GM23338 (cell line): ENCODE results near the gene PHOX2B. TPM values are rescaled to one million over a fixed set of nuclear protein-coding genes. Genes with fewer than 3 reads are reported as not detected.
A peak's percentile ranks its signal among the peaks of the same experiment; 100 is the strongest.

ENCODE experiments used
- ATAC-seq: fragments of 200-7000 bp; cut with Tn5 transposase; 3 replicates; pipeline ENCODE4 v1.9.1; 2020
- DNase-seq: peaks from one replicate; pipeline ENCODE4 v3.0.0-alpha.2; 2015; ENCODE audit warnings: low spot score
- H2AFZ ChIP-seq: fragments of 200-600 bp; sonication (generic); 2 replicates; pipeline ENCODE4 v1.8.0; 2016; ENCODE audit warnings: antibody characterized with exemption, mild to moderate bottlenecking, moderate library complexity
- H3F3A ChIP-seq: fragments of 200-600 bp; sonication (generic); replicated peaks from 2 replicates; pipeline ENCODE4 v1.8.0; 2017; ENCODE audit warnings: antibody characterized with exemption, mixed run types, low read depth
- H3K27ac ChIP-seq: fragments of 200-600 bp; sonication (generic); 2 replicates; pipeline ENCODE4 v1.6.1; 2016; ENCODE audit warnings: low read depth
- H3K27me3 ChIP-seq: fragments of 200-600 bp; sonication (generic); 2 replicates; pipeline ENCODE4 v1.8.0; 2016; ENCODE audit warnings: mild to moderate bottlenecking, mixed run types, moderate library complexity; ENCODE audit not compliant: insufficient read depth
- H3K36me3 ChIP-seq: fragments of 200-600 bp; sonication (generic); 2 replicates; pipeline ENCODE4 v1.8.0; 2016; ENCODE audit warnings: mild to moderate bottlenecking; ENCODE audit not compliant: insufficient read depth
- H3K4me1 ChIP-seq: fragments of 200-600 bp; sonication (generic); 2 replicates; pipeline ENCODE4 v1.8.0; 2016; ENCODE audit warnings: mild to moderate bottlenecking, moderate library complexity; ENCODE audit not compliant: insufficient read depth
- H3K4me2 ChIP-seq: fragments of 200-600 bp; sonication (generic); 2 replicates; pipeline ENCODE4 v1.7.1; 2017; ENCODE audit warnings: mixed run types
- H3K4me3 ChIP-seq: fragments of 200-600 bp; sonication (generic); 2 replicates; pipeline ENCODE4 v1.6.1; 2016; ENCODE audit warnings: mixed run types
- H3K79me2 ChIP-seq: fragments of 200-600 bp; sonication (generic); replicated peaks from 2 replicates; pipeline ENCODE4 v1.8.0; 2017; ENCODE audit warnings: mild to moderate bottlenecking; ENCODE audit not compliant: insufficient read depth
- H3K9me2 ChIP-seq: fragments of 200-600 bp; sonication (generic); 2 replicates; pipeline ENCODE4 v1.8.0; 2017; ENCODE audit not compliant: insufficient read depth
- H4K20me1 ChIP-seq: fragments of 200-600 bp; sonication (generic); replicated peaks from 2 replicates; pipeline ENCODE4 v1.8.0; 2017; ENCODE audit warnings: mild to moderate bottlenecking; ENCODE audit not compliant: insufficient read depth
- H3K27ac Mint-ChIP-seq: 2 replicates; pipeline ENCODE4 v1.8.0; 2020; ENCODE audit warnings: inconsistent platforms, mild to moderate bottlenecking, moderate library complexity, mixed read lengths
- H3K27me3 Mint-ChIP-seq: 3 replicates; pipeline ENCODE4 v1.8.0; 2022; ENCODE audit warnings: low read depth, mild to moderate bottlenecking, moderate library complexity, mixed read lengths, inconsistent platforms; ENCODE audit not compliant: insufficient read depth, poor library complexity
- H3K36me3 Mint-ChIP-seq: 3 replicates; pipeline ENCODE4 v1.8.0; 2021; ENCODE audit warnings: low read depth, mild to moderate bottlenecking, inconsistent platforms, moderate library complexity, mixed read lengths
- H3K4me1 Mint-ChIP-seq: 3 replicates; pipeline ENCODE4 v1.8.0; 2020; ENCODE audit warnings: mild to moderate bottlenecking, inconsistent platforms, mixed read lengths
- H3K4me3 Mint-ChIP-seq: 3 replicates; pipeline ENCODE4 v1.8.0; 2021; ENCODE audit warnings: moderate library complexity, mild to moderate bottlenecking, inconsistent platforms, mixed read lengths
- H3K9me3 Mint-ChIP-seq: 3 replicates; pipeline ENCODE4 v1.8.0; 2020; ENCODE audit warnings: moderate library complexity, mild to moderate bottlenecking, inconsistent platforms, mixed read lengths
- CREB1 ChIP-seq: fragments of 250-450 bp; sonication (Bioruptor Pico); IDR thresholded peaks from 2 replicates; pipeline ENCODE4 v1.5.0; 2020; ENCODE audit warnings: low read depth, mild to moderate bottlenecking, moderate library complexity
- CTCF ChIP-seq, 2 experiments: fragments of 200-600 bp in 1 of 2; sonication (generic) in 1 of 2; conservative IDR thresholded peaks; 2 replicates each; pipeline versions ENCODE4 v1.5.1 to v1.6.1; 2016 to 2017; ENCODE audit warnings: antibody characterized with exemption in 2 of 2, low read depth in 2 of 2, mild to moderate bottlenecking in 2 of 2, moderate library complexity in 1 of 2
- EZH2 ChIP-seq: fragments of 200-600 bp; sonication (generic); IDR thresholded peaks from one replicate; pipeline ENCODE4 v1.8.0; 2017; ENCODE audit warnings: antibody characterized with exemption, mild to moderate bottlenecking, low read depth; ENCODE audit not compliant: unreplicated experiment
- JUNB ChIP-seq: IDR thresholded peaks from one replicate; pipeline ENCODE4 v1.6.1; 2016; ENCODE audit warnings: antibody characterized with exemption; ENCODE audit not compliant: unreplicated experiment
- NANOG ChIP-seq: IDR thresholded peaks from 2 replicates; pipeline ENCODE4 v1.6.1; 2016; ENCODE audit warnings: antibody characterized with exemption, borderline replicate concordance
- POLR2AphosphoS5 ChIP-seq: IDR thresholded peaks from 2 replicates; pipeline ENCODE4 v1.6.1; 2016; ENCODE audit warnings: antibody characterized with exemption, low read depth
- REST ChIP-seq: IDR thresholded peaks from one replicate; pipeline ENCODE4 v1.6.1; 2018; ENCODE audit warnings: antibody characterized with exemption; ENCODE audit not compliant: unreplicated experiment
- ZNF462 ChIP-seq: fragments of 250-450 bp; sonication (Bioruptor Pico); IDR thresholded peaks from 2 replicates; pipeline ENCODE4 v1.5.0; 2020; ENCODE audit warnings: mild to moderate bottlenecking, moderate library complexity
- long read RNA-seq: library from polyadenylated mRNA; unstranded; transcript quantifications from one replicate; pipeline ENCODE4 v2.0.0, GENCODE V29; 2020; ENCODE audit not compliant: unreplicated experiment
- polyA plus RNA-seq: library from polyadenylated mRNA; unstranded; fragments of >200 nt; fragmentation: Nextera tagmentation; extraction: Ambion mirVana; gene quantifications from 2 replicates; pipeline ENCODE4 v1.2.1, GENCODE V29; 2016
- total RNA-seq: library from RNA; depleted of rRNA; stranded (reverse); fragments of >200 nt; shearing (Covaris generic); gene quantifications from 2 replicates; pipeline ENCODE4 v1.2.3, GENCODE V29; 2014; rRNA removed

Gene PHOX2B
- not detected in 2 replicates for total RNA-seq
- not detected in 2 replicates for polyA plus RNA-seq
- long read RNA-seq: 0 reads

GRCh38 chr4:41748571-41749475 is at the start of gene PHOX2B:
Gene PHOX2B (minus strand): TSS chr4:41748725. CDS start chr4:41748610, 115 bp downstream.
- no peaks in the 10 kb centered on the region; the same call in 2 of the 3 replicates for H3K36me3 Mint-ChIP-seq
- peaks cover 30% of the 10 kb centered on the region for H3F3A ChIP-seq
- H3K4me1 Mint-ChIP-seq: peaks cover 55% of the 10 kb centered on the region
- no peaks in the 10 kb centered on the region for H3K79me2 ChIP-seq
- H3K9me3 Mint-ChIP-seq: peaks cover 13% of the 10 kb centered on the region; the same call in 2 of the 3 replicates
- peak; percentile 51 for DNase-seq
- H3K27me3 ChIP-seq: peaks cover 100% of the 10 kb centered on the region
- H3K4me3 ChIP-seq: peak within 1 kb of the TSS; percentile 46; the same call in 1 of the 2 replicates
- H3K9me2 ChIP-seq: no peaks in the 10 kb centered on the region
- no peak within 1 kb of the TSS for H3K27ac Mint-ChIP-seq
- no peak within 1 kb of the TSS for H2AFZ ChIP-seq
- H3K27ac ChIP-seq: no peak within 1 kb of the TSS
- no peak for ATAC-seq
- H3K4me2 ChIP-seq: peak within 1 kb of the TSS; percentile 88
- H3K4me1 ChIP-seq: peaks cover 74% of the 10 kb centered on the region
- peaks cover 97% of the 10 kb centered on the region for H3K27me3 Mint-ChIP-seq
- TF ChIP-seq EZH2: peak; percentile 90
- no peak for TF ChIP-seq JUNB
- peak within 1 kb of the TSS; percentile 62 for H3K4me3 Mint-ChIP-seq
- H4K20me1 ChIP-seq: peaks cover 38% of the 10 kb centered on the region
- H3K36me3 ChIP-seq: no peaks in the 10 kb centered on the region

- peak overlapping the region; percentile 65 for H3K4me2 ChIP-seq
- no peak overlapping the region for H2AFZ ChIP-seq
- no peak overlapping the region for H3K27ac ChIP-seq
- ATAC-seq: no peak
- H3K9me2 ChIP-seq: 0 out of 2 replicates have a peak, but pooled peaks cover 4% of the 10 kb centered on the region
- no peaks in the 10 kb centered on the region for H3F3A ChIP-seq
- H3K79me2 ChIP-seq: no peaks in the 10 kb centered on the region
- H3K36me3 ChIP-seq: no peaks in the 10 kb centered on the region
- Mint-ChIP-seq H3K27me3 (no peaks in the 10 kb centered on the region), H3K36me3 (no peaks in the 10 kb centered on the region), H3K9me3 (no peaks in the 10 kb centered on the region), H3K4me3 (no peak overlapping the region), H3K4me1 (peaks cover 46% of the 10 kb centered on the region), H3K27ac (no peak overlapping the region)
- no peak for DNase-seq
- TF ChIP-seq POLR2AphosphoS5: no peak
- no peak for TF ChIP-seq CTCF (conservative IDR thresholded peaks at IDR 0.05; ENCODE audit: low read depth in 2 of 2)
- no peak for TF ChIP-seq REST
- TF ChIP-seq ZNF462 (CRISPR knock-in tag): no peak
- no peak for TF ChIP-seq CREB1 (CRISPR knock-in tag)
- no peak for TF ChIP-seq JUNB
- TF ChIP-seq NANOG: no peak
- H4K20me1 ChIP-seq: no peaks in the 10 kb centered on the region
- peak overlapping the region; percentile 24; the same call in 1 of the 2 replicates for H3K4me3 ChIP-seq
- H3K4me1 ChIP-seq: peaks cover 26% of the 10 kb centered on the region
- no peaks in the 10 kb centered on the region for H3K27me3 ChIP-seq
These were observed 48.7 kb upstream of the PHOX2B start for GRCh38 chr4:41797260-41797659.
